Pancreas (tissue), 10 donors: ENCODE data around the gene USP24. TPM values are rescaled to one million over a fixed set of nuclear protein-coding genes. Genes with fewer than 3 reads are reported as not detected.
"Not testable (repeated sequence)": the region's sequence is repeated elsewhere in the genome, so short reads cannot be mapped to it uniquely, and the experiment has no call there.

ENCODE experiments used
- ATAC-seq, 4 donors: fragments of 200-7000 bp; cut with Tn5 transposase; one replicate each; pipeline versions ENCODE4 v1.8.0 to v1.9.1; 2020; ENCODE audit warnings: mild to moderate bottlenecking in 4 of 4, moderate library complexity in 4 of 4
- DNase-seq, 6 donors: peaks; one replicate each; pipeline ENCODE4 v3.0.0-alpha.2; 2020
- FAIRE-seq: peaks from 2 replicates; lab custom pipeline; 2012; peaks lifted over from hg19 to GRCh38; lab: Jason Lieb, UNC
- H3K27ac ChIP-seq, 4 donors: fragments of 200-600 bp; sonication (generic); 1 replicate in 3 of 4; 2 replicates in 1 of 4; pipeline versions ENCODE4 v1.5.0 to v1.8.0; 2020
- H3K27me3 ChIP-seq, 4 donors: fragments of 200-600 bp; one replicate each; pipeline ENCODE4 v1.8.0; 2021
- H3K36me3 ChIP-seq, 3 donors: fragments of 200-600 bp; sonication (generic) in 1 of 3; one replicate each; pipeline versions ENCODE4 v1.5.0 to v1.8.0; 2020 to 2021
- H3K4me1 ChIP-seq, 3 donors: fragments of 200-600 bp; one replicate each; pipeline ENCODE4 v1.8.0; 2021
- H3K4me3 ChIP-seq, 4 donors: fragments of 200-600 bp; sonication (generic) in 2 of 4; one replicate each; pipeline versions ENCODE4 v1.5.0 to v1.8.0; 2020 to 2021
- H3K9me3 ChIP-seq, 4 donors: fragments of 200-600 bp; one replicate each; pipeline ENCODE4 v1.8.0; 2021
- CTCF ChIP-seq, 4 donors: fragments of 200-600 bp; sonication (generic) in 3 of 4; IDR thresholded peaks; one replicate each; pipeline versions ENCODE4 v1.5.0 to v1.8.0; 2021; ENCODE audit warnings: antibody characterized with exemption in 4 of 4
- WGBS, 2 donors: extraction: QIAGEN DNeasy Blood & Tissue Kit; methylation state at CpG; one replicate each; pipeline ENCODE4 v1.1.7; 2013; 5-methylcytosine and 5-hydroxymethylcytosine counted together
- intact Hi-C, 3 donors: fragments of 100-400 bp; cut with DNase I; formaldehyde crosslinking; loops; one replicate each; pipeline versions ENCODE4 v1.11.1 to v1.14.2; 2022
- polyA plus RNA-seq, 2 donors: library from polyadenylated mRNA; stranded (reverse); fragments of 200-250 nt; gene quantifications; one replicate each; pipeline ENCODE4 v1.2.3, GENCODE V29; 2013
- total RNA-seq, 6 donors: library from RNA; stranded (reverse); fragmentation: NEBNext Ultra II Directional in 4 of 6; extraction: Animal tissue kit (Norgen Biotek cat#: 25700) in 4 of 6; gene quantifications; one replicate each; pipeline versions ENCODE4 v1.2.1 to v1.2.4, GENCODE V29; 2021 to 2023
- donor health status: healthy with polysubstance abuse.
- donor health status: DM: no; HTN: no; CAD: no; lungs with moderate emphysema.
- donor health status: DM: no; HTN: no; CAD: no.
- donor health status: control.
- donor health status: control.
- donor health status: Bipolar disorder and iron deficiency.
- donor health status: DM: yes; HTN: yes; CAD: no.
- donor health status: DM: no; HTN: no; CAD: no.
- donor health status: DM: no; HTN: no; CAD: no.
- donor health status: DM: yes; HTN: yes; CAD: no.

The USP24 gene
- total and polyA plus RNA-seq, 8 donors: 7.5 to 26.8 (median 14.5) TPM

DNA sequence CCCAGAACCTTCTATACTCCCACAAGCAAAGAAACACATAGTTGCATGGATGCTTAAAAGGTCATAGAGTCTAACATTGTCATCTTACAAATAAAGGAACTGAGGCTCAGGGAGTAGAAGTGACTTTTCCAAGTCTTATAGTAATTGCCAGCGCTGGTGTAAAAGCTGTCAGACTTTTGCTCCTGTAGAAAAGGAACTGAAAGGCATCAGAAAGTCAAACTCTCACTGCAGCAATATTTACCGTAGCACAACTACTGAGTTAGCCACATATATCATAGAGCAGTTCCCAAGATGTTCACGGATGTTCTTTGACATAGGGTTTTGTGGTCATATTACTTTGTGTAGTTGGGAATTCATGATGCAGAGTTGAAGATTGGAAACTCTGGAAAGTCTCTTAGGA lies 16.6 kb upstream of the USP24 start:
- 87 to 92% methylated on average over 3 of the region's 3 CpGs for WGBS, 2 donors

DNA sequence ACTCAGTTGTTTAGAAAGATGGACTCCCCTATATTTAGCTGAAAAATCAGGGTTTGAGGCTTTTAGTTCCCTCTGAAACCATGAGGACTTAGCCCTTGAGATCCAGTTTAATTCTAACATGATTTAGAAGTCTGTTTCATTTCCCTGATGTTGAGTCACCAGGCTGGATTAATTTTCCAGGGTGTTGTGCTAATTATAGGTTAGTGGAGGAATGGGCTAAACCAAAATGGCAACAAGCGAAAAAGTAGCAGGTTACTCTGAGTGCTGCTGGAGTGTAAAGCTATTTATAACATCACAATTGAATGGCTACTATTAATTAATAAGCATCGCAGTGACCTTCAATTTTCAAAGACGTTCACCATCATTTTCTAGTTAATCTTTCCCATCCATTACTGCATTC lies 15.5 kb upstream of the USP24 start:
- ATAC-seq (no peak), FAIRE-seq (no peak), DNase-seq (no peak)
- no peaks in the 10 kb centered on the region for H3K9me3 ChIP-seq
- 71 to 80% methylated on average over 3 of the region's 3 CpGs for WGBS, 2 donors
- H3K27me3 ChIP-seq: no peaks in the 10 kb centered on the region
- no peaks in the 10 kb centered on the region for H3K36me3 ChIP-seq
- no peak overlapping the region for H3K27ac ChIP-seq
- H3K4me1 ChIP-seq: no peaks in the 10 kb centered on the region
- no peak overlapping the region for H3K4me3 ChIP-seq
- intact Hi-C loops: no loop called here
- no peak for TF ChIP-seq CTCF (IDR thresholded peaks at IDR 0.05)

More for the DNA sequence above, 16.6 kb upstream of the USP24 start:
- DNase-seq (no peak), ATAC-seq (no peak), FAIRE-seq (no peak)
- no peak for TF ChIP-seq CTCF (IDR thresholded peaks at IDR 0.05)
- H3K4me1 ChIP-seq: no peaks in the 10 kb centered on the region
- intact Hi-C loops: no loop called here
- no peaks in the 10 kb centered on the region for H3K9me3 ChIP-seq
- no peak overlapping the region for H3K4me3 ChIP-seq
- H3K27me3 ChIP-seq: no peaks in the 10 kb centered on the region
- H3K36me3 ChIP-seq: no peaks in the 10 kb centered on the region
- no peak overlapping the region for H3K27ac ChIP-seq

DNA sequence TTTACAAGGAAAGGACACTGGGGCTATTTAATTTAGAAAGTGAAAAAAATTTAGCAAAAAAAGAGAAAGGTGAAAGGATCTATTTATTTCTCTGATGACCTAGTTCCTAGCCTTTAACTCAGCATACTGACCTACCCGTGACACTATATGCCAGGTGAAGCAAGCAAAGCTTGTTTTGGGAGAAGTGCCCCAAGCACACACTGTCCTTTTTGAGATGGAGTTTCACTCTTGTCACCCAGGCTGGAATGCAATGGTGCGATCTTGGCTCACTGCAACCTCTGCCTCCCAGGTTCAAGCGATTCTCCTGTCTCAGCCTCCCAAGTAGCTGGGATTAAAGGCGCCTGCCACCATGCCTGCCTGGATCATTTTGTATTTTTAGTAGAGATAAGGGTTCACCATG lies 14.6 kb upstream of the USP24 start:
- intact Hi-C loops, H3K9me3 ChIP-seq, FAIRE-seq, H3K27me3 ChIP-seq, DNase-seq, H3K4me3 ChIP-seq, ATAC-seq, H3K36me3 ChIP-seq, H3K27ac ChIP-seq, H3K4me1 ChIP-seq: not testable (repeated sequence)
- WGBS, 2 donors: 93 to 96% methylated on average over 4 of the region's 4 CpGs

- FAIRE-seq: no peak
- no peak for DNase-seq
- intact Hi-C loops: no loop called here
- no peak for TF ChIP-seq CTCF (IDR thresholded peaks at IDR 0.05)
- 59 to 62% methylated on average over 1 of the region's 1 CpG for whole genome bisulfite sequencing, 2 donors
- no peak overlapping the region for H3K27ac ChIP-seq
- no peaks in the 10 kb centered on the region for H3K27me3 ChIP-seq
- H3K4me1 ChIP-seq: no peaks in the 10 kb centered on the region
- no peak overlapping the region for H3K4me3 ChIP-seq
- H3K9me3 ChIP-seq: no peaks in the 10 kb centered on the region
- no peaks in the 10 kb centered on the region for H3K36me3 ChIP-seq
- ATAC-seq: no peak
These were observed 10.1 kb upstream of the USP24 start for GRCh38 chr1:55225228-55225627.

- ATAC-seq (no peak), FAIRE-seq (no peak), DNase-seq (no peak)
- no peak overlapping the region for H3K4me3 ChIP-seq
- intact Hi-C loops: no loop called here
- no peaks in the 10 kb centered on the region for H3K36me3 ChIP-seq
- H3K4me1 ChIP-seq: no peaks in the 10 kb centered on the region
- no peaks in the 10 kb centered on the region for H3K9me3 ChIP-seq
- no peak overlapping the region for H3K27ac ChIP-seq
- no peak for TF ChIP-seq CTCF (IDR thresholded peaks at IDR 0.05)
- H3K27me3 ChIP-seq: no peaks in the 10 kb centered on the region
- WGBS, 2 donors: 86 to 92% methylated on average over 1 of the region's 1 CpG
These were observed 9.6 kb upstream of the USP24 start for GRCh38 chr1:55224729-55225128.
